ENCODE results near the gene TSEN54.
A peak's percentile ranks its signal among the peaks of the same experiment; 100 is the strongest.

The TSEN54 gene

GRCh38 chr17:75524269-75524969 is 8.1 kb downstream of the TSEN54 start:
- in situ Hi-C loops (cut with MboI; ENCODE audit: low pct_unique_long_range_greater_than_20kb, low sequenced_read_pairs, unreplicated experiment) = no loop called here

GRCh38 chr17:75524970-75525805 is 8.9 kb downstream of the TSEN54 start, which contains the start of gene LLGL2:
TSS of gene LLGL2 (plus strand) at chr17:75525697. CDS start at chr17:75543427, 17,730 bp downstream.
- in situ Hi-C loops (cut with MboI; ENCODE audit: low pct_unique_long_range_greater_than_20kb, low sequenced_read_pairs, unreplicated experiment) = no loop called here
- peak; percentile 64 for TF ChIP-seq CTCF (IDR thresholded peaks at IDR 0.05; ENCODE audit: extremely low read depth, insufficient read depth, missing control alignments)
- peak; percentile 98 for DNase-seq (ENCODE audit: low spot score)

More at GRCh38 chr17:75524269-75524969, 8.1 kb downstream of the TSEN54 start:
- no peak for TF ChIP-seq CTCF (IDR thresholded peaks at IDR 0.05; ENCODE audit: extremely low read depth, insufficient read depth, missing control alignments)
- DNase-seq (ENCODE audit: low spot score) = no peak

- no peak for TF ChIP-seq CTCF (IDR thresholded peaks at IDR 0.05; ENCODE audit: extremely low read depth, insufficient read depth, missing control alignments)
- DNase-seq (ENCODE audit: low spot score) = peak; percentile 60
- in situ Hi-C loops (cut with MboI; ENCODE audit: low pct_unique_long_range_greater_than_20kb, low sequenced_read_pairs, unreplicated experiment) = no loop called here
These were observed 9.7 kb downstream of the TSEN54 start for GRCh38 chr17:75525806-75526554.

DNA sequence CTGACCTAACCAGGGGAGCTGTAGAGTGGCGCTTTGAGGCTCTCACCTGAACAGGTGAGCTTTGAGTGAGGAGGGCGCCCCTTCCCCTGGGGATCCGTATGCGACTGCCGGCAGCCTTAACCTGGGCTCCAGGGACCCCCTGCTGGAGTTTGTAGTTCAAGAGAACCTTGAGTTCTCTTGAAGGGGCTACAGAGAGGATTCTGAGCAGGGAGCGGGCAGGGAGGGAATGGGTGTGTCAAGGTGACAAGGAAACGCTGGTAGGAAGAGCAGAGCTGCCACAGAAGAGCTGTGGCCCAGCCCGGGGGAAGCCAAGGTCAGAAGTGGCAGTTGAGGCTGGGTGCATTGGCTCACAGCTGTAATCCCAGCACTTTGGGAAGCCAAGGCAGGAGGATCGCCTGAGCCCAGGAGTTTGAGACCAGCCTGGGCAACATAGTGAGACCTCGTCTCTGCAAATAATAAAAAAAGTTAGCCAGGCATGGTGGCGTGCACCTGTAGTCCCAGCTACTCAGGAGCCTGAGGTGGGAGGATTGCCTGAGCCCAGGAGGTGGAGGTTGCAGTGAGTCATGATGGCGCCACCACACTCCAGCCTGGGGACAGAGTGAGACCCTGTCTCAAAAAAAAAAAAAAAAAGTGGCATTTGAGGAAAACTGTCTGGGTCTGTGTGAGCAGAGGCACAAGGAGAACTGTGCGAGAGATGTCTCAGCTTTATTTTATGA is 10.4 kb downstream of the TSEN54 start:
- DNase-seq (ENCODE audit: low spot score) = no peak
- in situ Hi-C loops (cut with MboI; ENCODE audit: low pct_unique_long_range_greater_than_20kb, low sequenced_read_pairs, unreplicated experiment) = no loop called here
- TF ChIP-seq CTCF (IDR thresholded peaks at IDR 0.05; ENCODE audit: extremely low read depth, insufficient read depth, missing control alignments) = no peak

DNA sequence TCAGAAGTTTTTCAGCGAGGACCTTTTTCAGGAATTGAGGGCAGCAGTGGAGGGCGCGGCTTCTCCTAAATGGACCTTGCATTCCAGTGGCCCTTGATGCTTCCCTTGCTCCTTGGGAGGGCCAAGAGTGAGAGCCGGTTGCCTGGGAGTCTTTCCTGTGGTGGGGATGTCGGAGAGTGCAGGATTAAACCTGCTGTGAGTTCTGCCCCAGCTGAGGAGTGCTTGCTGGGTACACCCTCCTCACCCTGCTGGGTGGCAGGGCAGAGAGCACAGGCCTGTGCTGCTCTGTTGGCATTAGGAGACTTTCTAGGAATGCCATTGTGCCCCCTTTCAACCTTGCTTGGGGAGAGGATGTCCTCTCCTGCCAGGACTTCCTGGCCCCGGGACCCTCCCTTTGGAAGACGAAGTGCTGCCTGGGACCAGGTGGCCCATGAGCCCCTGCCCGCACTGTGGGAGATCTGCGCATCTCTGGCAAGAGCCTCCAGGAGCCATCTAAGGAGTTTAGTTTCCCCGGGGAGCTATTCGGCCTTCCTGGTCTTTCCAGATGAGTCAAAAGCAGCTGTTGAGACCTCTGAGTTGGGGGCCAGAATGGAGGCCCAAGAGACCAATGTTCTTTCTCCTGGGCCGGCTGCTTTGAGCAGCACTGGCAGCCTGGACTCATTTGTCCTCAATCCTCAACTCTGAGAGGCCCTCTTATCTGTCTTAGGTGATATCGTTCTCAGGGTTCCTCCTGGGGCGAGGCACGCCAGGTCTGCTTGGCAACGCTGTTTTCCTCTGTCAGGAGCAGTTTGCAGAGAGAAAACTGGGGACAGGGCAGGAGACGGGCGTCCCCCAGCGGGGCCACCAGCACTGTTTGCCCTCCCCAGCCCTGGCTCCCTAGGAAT is 14.8 kb downstream of the TSEN54 start:
- TF ChIP-seq CTCF (IDR thresholded peaks at IDR 0.05; ENCODE audit: extremely low read depth, insufficient read depth, missing control alignments) = no peak
- in situ Hi-C loops (cut with MboI; ENCODE audit: low pct_unique_long_range_greater_than_20kb, low sequenced_read_pairs, unreplicated experiment) = no loop called here

More for the DNA sequence above, 14.8 kb downstream of the TSEN54 start:
- no peak for DNase-seq (ENCODE audit: low spot score)

Measured in GM13977 (cell line).